ENCODE results near the gene LNP1. TPM values are rescaled to one million over a fixed set of nuclear protein-coding genes. Genes with fewer than 3 reads are reported as not detected.

The LNP1 gene
- total RNA-seq, 1 donor from 2014 or later: 2.6 TPM

DNA sequence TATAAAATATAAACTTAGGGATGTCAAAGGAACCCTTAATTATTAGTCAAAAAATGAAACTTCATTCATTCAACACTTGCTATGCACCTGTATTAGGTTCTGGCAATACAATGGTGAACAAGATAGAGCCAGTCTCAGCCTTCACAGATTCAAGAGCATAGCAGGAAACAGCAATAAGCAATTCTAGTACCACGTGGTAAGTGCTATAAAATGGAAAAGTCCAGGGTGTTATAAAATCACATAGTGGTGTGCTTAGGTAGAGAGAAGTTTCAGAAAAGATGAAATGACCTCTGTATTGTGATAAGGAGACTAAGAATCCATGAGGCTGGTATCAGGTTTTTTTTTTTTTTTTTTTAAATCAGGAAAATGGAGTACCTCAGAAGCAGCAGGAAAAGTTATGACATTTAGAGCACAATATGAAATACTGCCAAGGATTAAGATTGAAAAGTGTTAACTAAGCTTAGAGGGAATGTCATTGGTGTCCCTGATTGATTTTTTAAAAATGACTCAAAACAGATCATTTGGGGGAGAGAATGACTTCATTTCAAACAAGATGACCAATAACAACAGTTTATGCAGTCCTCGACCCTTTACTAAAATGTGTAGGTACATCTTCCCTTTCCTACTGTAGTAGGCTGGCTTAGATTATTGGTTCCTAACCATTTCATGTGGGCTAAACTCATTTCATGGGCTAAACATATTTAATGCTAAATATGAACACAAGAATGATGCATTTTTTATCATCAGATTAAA is 5.5 kb upstream of the LNP1 start:
- intact Hi-C loops (cut with DNase I): no loop called here
- no peak for ATAC-seq (ENCODE audit: poor library complexity)
- no peak for DNase-seq

DNA sequence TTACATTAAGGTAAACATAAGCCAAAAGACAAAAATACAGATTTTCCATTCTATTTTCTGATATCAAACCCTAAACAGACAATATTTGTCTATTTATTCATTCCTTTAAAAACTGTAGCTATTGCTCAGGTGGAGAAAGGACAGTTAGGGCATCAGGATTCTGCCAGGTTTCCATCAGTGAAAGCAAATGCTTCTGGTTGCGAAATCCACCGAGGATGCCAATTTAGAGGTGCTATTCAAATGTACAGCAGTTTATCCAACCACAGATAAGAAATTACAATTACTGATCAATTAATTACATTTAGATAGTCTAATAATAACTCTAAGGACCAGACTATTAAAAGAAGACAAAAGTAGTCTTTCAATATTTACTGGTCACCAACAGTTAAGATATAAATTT is 4.4 kb upstream of the LNP1 start:
- intact Hi-C loops (cut with DNase I): no loop called here
- ATAC-seq (ENCODE audit: poor library complexity) (no peak), DNase-seq (no peak)

DNA sequence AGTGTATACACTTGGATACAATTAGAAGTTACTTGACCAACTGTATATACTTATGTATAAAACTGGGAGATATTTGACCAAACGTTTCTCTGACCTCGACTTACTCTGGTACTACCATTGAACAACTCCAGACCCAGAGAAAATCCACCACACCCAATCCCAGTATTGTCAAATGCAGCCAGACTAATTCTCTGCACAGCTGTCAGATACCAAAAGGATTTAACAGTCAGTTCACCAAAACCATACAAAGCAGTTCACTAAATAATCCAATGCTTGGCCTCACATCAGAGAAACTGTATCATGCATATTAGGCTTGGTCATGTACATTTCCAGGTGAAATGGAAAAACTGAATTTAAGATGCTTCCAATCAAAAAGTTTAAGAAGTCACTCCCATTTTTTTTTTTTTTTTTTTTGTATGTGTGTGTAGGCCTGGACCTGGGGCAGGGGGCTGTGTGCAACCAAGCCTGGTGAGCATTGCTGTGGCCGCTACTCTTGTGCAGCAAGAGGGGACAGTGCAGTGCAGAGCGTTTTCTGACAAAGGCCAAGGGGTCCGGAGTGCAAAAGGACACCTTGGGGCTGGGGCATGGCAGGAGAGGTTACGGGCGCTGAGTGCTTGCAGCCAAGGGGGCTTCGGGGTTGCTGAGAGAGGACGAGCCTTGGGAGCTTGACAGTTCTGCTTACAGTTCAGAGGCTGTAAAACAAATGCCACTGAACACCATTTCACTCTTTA is 1.8 kb upstream of the LNP1 start:
- DNase-seq: no peak
- intact Hi-C loops (cut with DNase I): loop anchor here (10.0 kb wide), 1 partner anchor 585 kb away; the partner anchor contains the start of gene CMSS1
- ATAC-seq (ENCODE audit: poor library complexity): no peak

DNA sequence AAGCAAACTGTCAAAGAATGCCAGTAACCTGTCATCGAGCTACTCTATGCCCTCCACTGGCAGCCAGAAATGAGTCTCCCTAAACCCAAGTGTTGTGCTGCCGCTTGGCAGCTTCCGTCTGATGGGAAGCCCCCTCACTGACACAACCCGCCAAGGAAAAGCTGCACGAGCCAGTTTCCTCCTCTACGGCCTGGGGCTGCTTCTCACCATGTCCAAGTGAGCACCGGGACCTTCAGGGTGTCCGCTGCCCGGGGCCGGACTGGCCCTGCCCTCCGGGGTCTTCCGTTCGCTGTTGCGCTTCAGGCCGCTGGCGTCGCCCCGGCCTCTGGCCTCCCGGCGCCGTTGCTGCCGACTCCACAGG is 940 bp upstream of the LNP1 start:
- DNase-seq: peak; percentile 50
- ATAC-seq (ENCODE audit: poor library complexity): peak; percentile 2
- intact Hi-C loops (cut with DNase I): loop anchor here (10.0 kb wide), 1 partner anchor 586 kb away; the partner anchor contains the start of gene CMSS1

DNA sequence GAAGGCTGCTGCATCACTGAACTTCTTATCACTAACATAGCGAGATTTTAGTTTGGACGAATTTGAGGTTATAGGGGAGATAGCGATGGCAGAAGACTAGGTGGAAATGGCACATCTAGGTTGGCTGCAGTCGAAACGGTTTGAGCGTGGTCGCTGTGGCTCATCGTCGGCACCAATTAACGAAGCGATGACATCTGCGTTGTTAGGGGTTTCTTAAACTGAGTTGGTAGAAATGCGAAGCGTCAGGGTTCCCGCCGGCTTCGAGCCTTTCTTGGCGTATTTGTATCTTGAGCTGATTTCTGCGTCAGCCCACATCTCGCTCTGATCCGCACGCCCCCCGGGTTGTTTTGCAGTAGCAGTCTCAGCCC is 319 bp downstream of the LNP1 start:
- DNase-seq: peak; percentile 53
- peak; percentile 3 for ATAC-seq (ENCODE audit: poor library complexity)
- intact Hi-C loops (cut with DNase I): loop anchor here (10.0 kb wide), 1 partner anchor 587 kb away; the partner anchor contains the start of gene CMSS1

DNA sequence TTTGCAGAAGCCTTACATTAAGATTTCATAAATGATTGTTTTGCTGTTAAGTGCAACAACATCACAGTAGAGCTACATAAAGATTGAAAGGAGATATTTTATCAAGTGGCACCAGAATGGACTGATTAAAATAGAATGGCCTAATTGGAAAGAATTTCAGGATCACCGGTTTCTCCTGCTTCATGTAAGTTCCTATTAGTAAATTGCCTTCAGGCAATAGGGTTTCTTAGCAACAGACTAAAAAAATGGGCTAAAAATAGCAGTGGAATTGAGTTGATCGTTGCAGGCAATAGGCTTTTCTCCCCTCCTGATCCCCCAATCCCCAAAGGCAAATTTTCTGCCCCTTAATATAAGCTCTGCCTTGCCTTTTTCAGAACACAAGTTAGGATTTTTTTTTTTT is 917 bp downstream of the LNP1 start:
- DNase-seq: no peak
- intact Hi-C loops (cut with DNase I): loop anchor here (10.0 kb wide), 1 partner anchor 587 kb away; the partner anchor contains the start of gene CMSS1
- no peak for ATAC-seq (ENCODE audit: poor library complexity)

DNA sequence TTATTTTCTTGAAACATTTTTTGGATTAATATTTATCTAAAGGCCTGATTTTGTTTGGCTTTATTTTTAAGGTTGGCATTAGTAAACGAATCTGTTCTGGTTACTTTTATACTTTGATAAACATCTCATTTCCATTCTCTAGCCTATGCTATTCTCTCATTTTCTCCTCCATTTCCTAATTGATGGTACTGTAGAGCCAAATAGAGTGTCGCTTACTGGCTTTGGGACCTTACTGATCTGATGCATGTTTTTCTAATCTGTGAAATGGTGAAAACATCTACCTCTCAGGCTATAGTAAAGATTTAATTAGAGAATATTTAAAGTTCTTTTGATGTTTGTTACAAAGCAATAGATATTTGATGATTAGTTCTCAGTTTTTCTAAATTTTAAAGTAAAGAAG is 1.6 kb downstream of the LNP1 start:
- intact Hi-C loops (cut with DNase I): loop anchor here (10.0 kb wide), 1 partner anchor 588 kb away; the partner anchor contains the start of gene CMSS1
- ATAC-seq (ENCODE audit: poor library complexity) (no peak), DNase-seq (no peak)

DNA sequence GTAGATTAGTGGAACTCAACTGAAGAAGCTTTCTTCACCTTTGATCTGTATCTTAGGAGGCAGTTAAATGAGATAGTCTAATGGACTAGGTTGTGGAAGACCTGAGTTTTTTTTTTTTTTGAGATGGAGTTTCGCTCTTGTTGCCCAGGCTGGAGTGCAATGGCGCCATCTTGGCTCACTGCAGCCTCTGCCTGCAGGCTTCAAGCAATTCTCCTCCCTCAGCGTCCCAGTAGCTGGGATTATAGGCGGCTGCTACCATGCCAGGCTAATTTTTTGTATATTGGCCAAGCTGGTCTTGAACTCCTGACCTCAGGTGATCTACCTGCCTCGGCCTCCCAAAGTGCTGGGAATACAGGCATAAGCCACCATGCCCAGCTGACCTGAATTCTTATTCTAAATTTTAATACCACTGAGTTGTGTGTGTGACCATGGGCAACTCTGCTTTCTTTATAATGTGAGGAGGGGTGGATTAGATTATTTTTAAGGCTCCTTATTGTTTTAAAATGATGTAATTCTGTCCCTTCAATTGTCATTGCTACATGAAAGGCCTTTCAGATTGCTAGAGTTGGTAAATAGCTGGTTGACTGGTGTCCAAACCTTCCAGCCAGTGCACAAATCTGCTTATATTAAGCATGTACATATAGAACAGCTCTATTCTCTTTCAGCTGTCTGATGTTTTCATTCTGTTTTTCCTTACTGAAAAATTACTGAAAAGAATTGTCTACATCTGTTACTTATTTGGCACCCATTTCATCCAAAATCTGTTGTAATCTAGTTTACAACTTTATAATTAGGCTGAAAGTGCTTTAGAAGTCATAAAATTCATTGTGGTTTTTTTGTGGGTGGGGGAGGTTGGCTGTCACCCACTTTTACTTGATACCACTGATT is 2.3 kb downstream of the LNP1 start:
- DNase-seq: no peak

DNA sequence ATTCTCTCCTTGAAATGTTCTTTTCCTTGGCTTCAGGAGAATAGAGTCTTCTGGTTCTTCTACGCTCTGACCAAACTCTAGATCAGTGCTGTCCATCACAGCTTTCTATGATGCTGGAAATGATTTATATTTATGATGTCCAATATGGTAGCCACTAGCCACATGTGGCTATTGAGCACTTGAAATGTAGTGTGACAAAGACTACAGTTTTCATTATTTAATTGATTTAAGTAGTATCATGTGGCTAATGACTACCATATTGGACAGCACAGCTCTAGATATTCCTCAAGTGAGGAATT is 2.9 kb downstream of the LNP1 start:
- intact Hi-C loops (cut with DNase I): loop anchor here (10.0 kb wide), 1 partner anchor 589 kb away; the partner anchor contains the start of gene CMSS1
- ATAC-seq (ENCODE audit: poor library complexity) (no peak), DNase-seq (no peak)

More for the DNA sequence above, 2.3 kb downstream of the LNP1 start:
- intact Hi-C loops (cut with DNase I): loop anchor here (10.0 kb wide), 1 partner anchor 589 kb away; the partner anchor contains the start of gene CMSS1
- no peak for ATAC-seq (ENCODE audit: poor library complexity)

DNA sequence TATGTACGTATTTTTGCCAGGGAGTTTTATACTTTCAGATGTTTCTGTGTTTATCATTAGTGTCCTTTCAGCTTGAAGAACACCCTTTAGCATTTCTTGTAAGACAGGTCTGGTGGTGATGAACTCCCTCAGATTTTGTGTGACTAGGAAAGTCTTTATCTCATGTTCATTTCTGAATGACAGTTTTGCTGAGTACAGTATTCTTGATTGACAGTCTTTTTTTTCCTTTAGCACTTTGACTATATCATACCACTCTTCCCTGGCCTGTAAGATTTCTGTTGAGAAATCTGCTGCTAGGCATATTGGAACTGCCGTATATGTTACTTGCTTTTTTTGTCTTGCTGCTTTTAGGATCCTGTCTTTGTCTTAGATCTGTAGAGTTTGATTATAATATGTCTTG is 5.8 kb downstream of the LNP1 start:
- ATAC-seq (ENCODE audit: poor library complexity) (no peak), DNase-seq (no peak)
- intact Hi-C loops (cut with DNase I): loop anchor here (10.0 kb wide), 1 partner anchor 592 kb away; the partner anchor contains the start of gene CMSS1

DNA sequence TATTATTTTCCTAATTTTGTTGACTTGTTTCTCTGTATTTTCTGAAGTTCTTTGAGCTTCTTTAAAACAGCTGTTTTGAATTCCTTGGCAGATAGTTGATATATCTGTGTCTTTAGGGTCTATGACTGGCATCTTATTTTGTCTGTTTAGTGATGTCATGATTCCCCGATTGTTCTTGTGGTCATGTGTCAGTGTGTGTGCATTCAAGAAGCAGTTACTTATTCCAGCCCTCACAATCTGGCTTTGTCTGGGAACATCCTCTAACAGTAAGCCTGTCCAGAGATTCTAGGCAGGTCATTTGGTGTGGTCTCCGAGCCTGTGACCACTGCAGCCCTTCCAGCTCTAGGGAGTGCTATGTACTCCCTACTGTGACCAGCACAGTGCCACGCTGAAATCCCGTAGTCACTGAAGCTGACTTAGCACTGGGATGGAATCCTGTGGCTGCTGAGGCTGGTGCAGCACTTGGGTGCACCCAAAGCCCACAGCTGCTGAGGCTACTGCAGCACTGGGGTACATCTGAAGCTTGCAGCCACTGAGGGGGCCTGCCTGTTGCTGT is 6.7 kb downstream of the LNP1 start:
- ATAC-seq (ENCODE audit: poor library complexity): no peak
- no peak for DNase-seq
- intact Hi-C loops (cut with DNase I): loop anchor here (10.0 kb wide), 1 partner anchor 593 kb away; the partner anchor contains the start of gene CMSS1

DNA sequence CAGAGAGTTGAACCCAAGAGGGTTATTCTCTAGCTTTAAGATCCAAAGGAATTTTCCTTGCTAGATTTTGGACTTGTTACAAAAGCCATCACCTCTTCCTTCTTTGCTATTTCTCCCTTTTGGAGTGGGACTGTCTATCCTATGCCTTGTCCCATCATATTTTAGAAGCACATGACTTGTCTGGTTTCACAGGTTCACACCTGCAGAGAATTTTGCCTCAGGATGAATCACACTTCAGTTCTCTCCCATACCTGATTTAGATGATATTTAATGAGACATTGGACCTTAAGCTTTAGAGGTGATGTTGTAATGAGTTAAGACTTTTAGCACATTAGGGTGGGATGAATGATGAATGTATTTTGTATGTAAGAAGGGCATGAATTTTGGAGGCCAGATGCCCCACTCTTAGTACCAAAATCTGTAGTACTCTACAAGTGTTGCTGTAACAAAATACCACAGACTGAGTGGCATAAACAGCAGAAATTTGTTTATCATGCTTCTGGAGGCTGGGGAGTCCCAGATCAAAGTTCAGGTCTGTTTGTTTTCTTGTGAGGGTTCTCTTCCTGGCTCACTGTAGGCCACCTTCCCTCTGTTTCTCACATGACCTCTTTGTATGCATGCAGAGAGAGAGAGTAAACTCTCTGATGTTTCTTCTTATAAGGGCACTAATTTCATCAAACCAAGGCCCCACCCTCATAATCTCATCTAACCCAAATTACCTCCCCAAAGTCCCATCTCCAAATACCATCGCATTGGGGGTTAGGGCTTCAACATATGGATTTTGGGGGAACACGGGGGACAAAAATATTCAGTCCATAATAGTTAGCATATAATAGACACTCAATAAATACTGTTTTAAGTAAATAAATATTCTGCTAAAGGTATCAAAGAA is 10.0 kb downstream of the LNP1 start:
- ATAC-seq (ENCODE audit: poor library complexity) (no peak), DNase-seq (no peak)
- intact Hi-C loops (cut with DNase I): no loop called here

DNA sequence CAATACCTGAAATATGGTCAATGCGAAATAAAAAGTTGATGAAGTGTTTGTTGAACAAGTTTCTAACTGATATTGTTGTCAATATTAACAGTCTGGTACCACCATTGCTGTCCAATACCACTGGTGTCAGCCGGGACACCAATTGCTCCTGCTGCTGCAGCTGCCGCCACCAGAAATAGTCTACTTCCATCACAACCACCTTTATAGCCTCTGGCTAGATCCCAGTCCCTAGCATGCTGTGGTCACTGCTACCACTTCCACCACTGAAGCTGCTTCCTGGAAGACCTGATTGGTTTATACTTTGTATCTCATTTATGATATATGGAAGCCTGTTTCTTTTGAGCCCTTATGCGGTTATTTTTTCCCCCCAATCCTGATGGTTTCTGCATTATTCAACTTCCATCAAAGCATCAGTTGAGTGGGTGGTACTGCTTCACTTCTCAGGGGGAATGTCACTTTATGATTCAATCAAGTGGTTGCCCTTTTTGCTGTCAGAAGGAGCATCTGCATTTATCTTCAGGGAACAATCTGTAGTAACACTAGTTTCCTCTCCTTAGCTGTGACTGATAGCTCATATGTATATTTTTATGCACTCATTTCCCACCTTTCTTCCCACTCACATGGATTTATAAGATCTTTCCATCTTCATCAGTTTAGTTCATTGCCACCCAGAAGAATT is 11.7 kb downstream of the LNP1 start:
- ATAC-seq (ENCODE audit: poor library complexity) (no peak), DNase-seq (no peak)

DNA sequence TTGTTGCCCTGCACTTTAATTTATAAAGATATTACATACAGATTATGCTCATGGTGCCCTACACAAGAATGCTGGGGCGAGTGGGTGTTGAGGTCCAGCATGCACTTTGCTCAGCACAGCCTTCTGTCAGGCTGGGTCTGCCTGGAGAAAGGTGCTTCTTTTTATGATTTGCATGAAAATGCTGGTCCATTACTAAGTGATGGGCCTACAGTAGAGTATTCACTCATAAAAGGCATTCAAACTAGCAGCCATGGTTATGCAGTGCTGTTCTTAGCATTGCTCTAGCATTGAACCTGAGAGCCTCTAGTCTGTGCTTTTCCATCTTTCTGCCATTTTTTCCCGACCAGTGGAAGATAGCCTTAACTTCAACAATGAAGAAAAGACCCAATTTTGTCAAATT is 12.3 kb downstream of the LNP1 start:
- ATAC-seq (ENCODE audit: poor library complexity) (no peak), DNase-seq (no peak)
- intact Hi-C loops (cut with DNase I): no loop called here

More for the DNA sequence above, 11.7 kb downstream of the LNP1 start:
- intact Hi-C loops (cut with DNase I): no loop called here

DNA sequence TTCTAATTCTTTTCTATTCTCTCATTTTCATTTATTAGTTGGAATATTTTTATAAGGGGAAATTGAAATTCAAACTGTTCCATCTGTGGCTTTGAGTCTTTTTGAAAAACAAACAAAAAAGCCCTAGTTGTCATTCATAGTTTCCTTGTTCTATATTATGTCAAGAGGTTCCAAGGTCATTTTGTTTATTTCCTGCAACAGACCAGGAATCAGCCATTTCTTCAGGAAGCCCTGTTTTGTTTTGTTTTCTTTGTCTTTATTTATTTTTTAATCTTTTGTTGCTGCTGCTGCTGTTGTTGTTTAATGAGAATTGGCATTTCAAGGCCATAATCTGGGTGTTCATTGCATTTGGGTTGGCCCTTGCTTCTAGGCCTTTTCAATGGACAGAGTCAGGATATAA is 14.8 kb downstream of the LNP1 start:
- intact Hi-C loops (cut with DNase I): no loop called here
- DNase-seq: no peak
- ATAC-seq (ENCODE audit: poor library complexity): no peak

DNA sequence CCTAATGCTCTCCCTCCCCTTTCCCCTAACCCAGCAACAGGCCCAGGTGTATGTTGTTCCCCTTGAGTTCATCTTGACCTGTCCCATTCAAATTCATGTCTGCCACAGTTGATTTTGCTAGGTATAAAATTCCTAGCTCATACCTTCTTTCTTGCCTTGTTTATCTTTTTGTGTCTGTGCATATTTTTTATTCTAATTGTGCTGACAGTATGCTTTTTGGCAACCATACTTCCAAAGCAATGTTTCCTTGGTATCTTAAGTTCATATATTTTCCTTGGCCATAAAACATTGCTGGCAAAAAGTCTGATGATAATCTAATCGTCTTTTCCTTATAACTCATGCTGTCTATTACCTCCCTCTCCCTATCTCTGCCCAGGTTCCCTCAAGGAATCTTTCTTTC is 15.5 kb downstream of the LNP1 start:
- intact Hi-C loops (cut with DNase I): no loop called here
- no peak for ATAC-seq (ENCODE audit: poor library complexity)
- DNase-seq: no peak

DNA sequence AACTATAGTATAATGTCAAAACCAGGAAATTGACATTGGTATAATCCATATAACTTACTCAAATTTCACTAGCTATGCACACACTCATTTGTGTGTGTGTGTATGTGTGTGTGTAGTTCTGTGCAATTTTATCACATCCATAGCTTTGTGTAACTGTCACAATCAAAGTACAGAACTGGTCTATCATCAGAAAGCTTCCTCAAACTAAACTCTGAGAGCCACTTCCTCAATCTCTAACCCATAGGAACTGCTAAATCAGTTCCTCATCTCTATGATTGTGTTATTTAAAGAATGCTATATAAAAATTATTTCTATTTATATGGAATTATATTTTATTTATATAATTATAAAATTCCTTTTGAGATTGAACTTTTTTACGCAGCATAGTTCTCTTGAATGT is 18.1 kb downstream of the LNP1 start:
- intact Hi-C loops (cut with DNase I): no loop called here
- DNase-seq: no peak
- ATAC-seq (ENCODE audit: poor library complexity): no peak

All from Right ventricle myocardium superior (tissue), 1 donor.